ENCODE results near the gene TIMM10B.

DNA sequence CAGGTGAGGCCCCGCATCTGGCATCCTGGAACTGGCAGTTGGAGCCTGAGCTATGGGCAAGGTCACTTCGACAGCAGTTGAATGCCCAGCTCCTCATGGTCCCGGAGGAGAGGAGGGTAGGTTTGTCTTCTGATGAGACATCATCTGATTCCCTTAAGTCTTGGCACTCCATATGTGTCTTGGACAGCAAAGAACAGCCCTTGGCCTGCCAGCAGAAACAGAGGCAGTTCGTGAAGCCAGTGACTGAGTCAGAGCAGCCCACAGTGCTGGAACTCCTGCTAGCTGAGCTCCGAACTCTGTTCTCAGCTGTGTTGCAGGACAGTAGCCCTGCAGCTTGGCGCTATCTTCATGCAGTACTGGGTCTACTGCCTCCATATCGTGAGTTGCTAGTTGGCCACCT lies 16.8 kb downstream of the TIMM10B start:
- TF ChIP-seq, protein P1, sequence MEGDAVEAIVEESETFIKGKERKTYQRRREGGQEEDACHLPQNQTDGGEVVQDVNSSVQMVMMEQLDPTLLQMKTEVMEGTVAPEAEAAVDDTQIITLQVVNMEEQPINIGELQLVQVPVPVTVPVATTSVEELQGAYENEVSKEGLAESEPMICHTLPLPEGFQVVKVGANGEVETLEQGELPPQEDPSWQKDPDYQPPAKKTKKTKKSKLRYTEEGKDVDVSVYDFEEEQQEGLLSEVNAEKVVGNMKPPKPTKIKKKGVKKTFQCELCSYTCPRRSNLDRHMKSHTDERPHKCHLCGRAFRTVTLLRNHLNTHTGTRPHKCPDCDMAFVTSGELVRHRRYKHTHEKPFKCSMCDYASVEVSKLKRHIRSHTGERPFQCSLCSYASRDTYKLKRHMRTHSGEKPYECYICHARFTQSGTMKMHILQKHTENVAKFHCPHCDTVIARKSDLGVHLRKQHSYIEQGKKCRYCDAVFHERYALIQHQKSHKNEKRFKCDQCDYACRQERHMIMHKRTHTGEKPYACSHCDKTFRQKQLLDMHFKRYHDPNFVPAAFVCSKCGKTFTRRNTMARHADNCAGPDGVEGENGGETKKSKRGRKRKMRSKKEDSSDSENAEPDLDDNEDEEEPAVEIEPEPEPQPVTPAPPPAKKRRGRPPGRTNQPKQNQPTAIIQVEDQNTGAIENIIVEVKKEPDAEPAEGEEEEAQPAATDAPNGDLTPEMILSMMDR (IDR thresholded peaks at IDR 0.05 in 4 of 5, conservative IDR thresholded peaks at IDR 0.05 in 1 of 5) = no peak
- no peak for TF ChIP-seq POLR2A (IDR thresholded peaks at IDR 0.05)

Measured in gastrocnemius medialis (tissue), 4 donors.